Liver (tissue), 9 donors: ENCODE data around the gene GDI1. TPM values are rescaled to one million over a fixed set of nuclear protein-coding genes. Genes with fewer than 3 reads are reported as not detected.

Source experiments
- DNase-seq: peaks from one replicate; pipeline ENCODE4 v3.0.0-alpha.2; 2017; ENCODE audit warnings: low spot score
- H3K27ac ChIP-seq, 2 donors: one replicate each; pipeline ENCODE4 v1.7.0; 2013; ENCODE audit warnings: inconsistent platforms in 2 of 2, low read length in 2 of 2, control low read depth in 1 of 2, low read depth in 1 of 2, mild to moderate bottlenecking in 1 of 2
- H3K27me3 ChIP-seq, 4 donors: one replicate each; pipeline versions ENCODE4 v1.6.1 to v1.7.0; 2013; ENCODE audit warnings: low read length in 3 of 4, inconsistent platforms in 1 of 4, mild to moderate bottlenecking in 1 of 4, moderate library complexity in 1 of 4; ENCODE audit not compliant: control insufficient read depth in 4 of 4, insufficient read depth in 4 of 4
- H3K36me3 ChIP-seq, 4 donors: one replicate each; pipeline versions ENCODE4 v1.6.1 to v1.7.0; 2013; ENCODE audit warnings: low read length in 3 of 4, mild to moderate bottlenecking in 3 of 4, low read depth in 1 of 4, moderate library complexity in 1 of 4; ENCODE audit not compliant: control insufficient read depth in 4 of 4, insufficient read depth in 3 of 4
- H3K4me1 ChIP-seq, 4 donors: one replicate each; pipeline versions ENCODE4 v1.6.1 to v1.7.0; 2013; ENCODE audit warnings: low read length in 3 of 4, mild to moderate bottlenecking in 3 of 4, moderate library complexity in 1 of 4; ENCODE audit not compliant: control insufficient read depth in 4 of 4, insufficient read depth in 4 of 4
- H3K4me3 ChIP-seq, 3 donors: one replicate each; pipeline versions ENCODE4 v1.6.1 to v1.7.0; 2013; ENCODE audit warnings: low read length in 3 of 3, control low read depth in 1 of 3, low read depth in 1 of 3, mild to moderate bottlenecking in 1 of 3
- H3K9ac ChIP-seq, 2 donors: one replicate each; pipeline ENCODE4 v1.7.0; 2013; ENCODE audit warnings: low read length in 2 of 2, mild to moderate bottlenecking in 2 of 2, moderate library complexity in 2 of 2, control low read depth in 1 of 2, low read depth in 1 of 2
- H3K9me3 ChIP-seq, 4 donors: one replicate each; pipeline versions ENCODE4 v1.6.1 to v1.7.0; 2013; ENCODE audit warnings: low read length in 3 of 4; ENCODE audit not compliant: control insufficient read depth in 4 of 4
- EGR1 ChIP-seq, 2 donors: IDR thresholded peaks; 2 replicates each; pipeline ENCODE4 v1.6.1; 2016 to 2018; ENCODE audit warnings: antibody characterized with exemption in 2 of 2, low read depth in 2 of 2
- FOXA1 ChIP-seq: IDR thresholded peaks from 2 replicates; pipeline ENCODE4 v1.6.1; 2016; ENCODE audit warnings: antibody characterized with exemption
- FOXA2 ChIP-seq: IDR thresholded peaks from 2 replicates; pipeline ENCODE4 v1.6.1; 2016; ENCODE audit warnings: antibody characterized with exemption
- GABPA ChIP-seq, 2 donors: IDR thresholded peaks in 1 of 2; conservative IDR thresholded peaks in 1 of 2; 2 replicates each; pipeline ENCODE4 v1.6.1; 2016; ENCODE audit warnings: antibody characterized with exemption in 2 of 2, mild to moderate bottlenecking in 1 of 2, moderate library complexity in 1 of 2
- HNF4A ChIP-seq, 2 donors: conservative IDR thresholded peaks; 2 replicates each; pipeline ENCODE4 v1.6.1; 2016; ENCODE audit warnings: antibody characterized with exemption in 2 of 2, mild to moderate bottlenecking in 2 of 2
- HNF4G ChIP-seq: IDR thresholded peaks from 2 replicates; pipeline ENCODE4 v1.6.1; 2016; ENCODE audit warnings: antibody characterized with exemption
- JUND ChIP-seq, 2 donors: IDR thresholded peaks; 2 replicates each; pipeline ENCODE4 v1.6.1; 2016; ENCODE audit warnings: antibody characterized with exemption in 2 of 2
- NR2F2 ChIP-seq: IDR thresholded peaks from 2 replicates; pipeline ENCODE4 v1.6.1; 2016; ENCODE audit warnings: antibody characterized with exemption
- RXRA ChIP-seq, 2 donors: IDR thresholded peaks; 2 replicates each; pipeline ENCODE4 v1.6.1; 2017 to 2018; ENCODE audit warnings: antibody characterized with exemption in 2 of 2, mild to moderate bottlenecking in 1 of 2
- SP1 ChIP-seq: IDR thresholded peaks from 2 replicates; pipeline ENCODE4 v1.6.1; 2018; ENCODE audit warnings: antibody characterized with exemption, mild to moderate bottlenecking
- TAF1 ChIP-seq: conservative IDR thresholded peaks from 2 replicates; pipeline ENCODE4 v1.6.1; 2016; ENCODE audit warnings: antibody characterized with exemption, mild to moderate bottlenecking
- YY1 ChIP-seq: IDR thresholded peaks from 2 replicates; pipeline ENCODE4 v1.6.1; 2016; ENCODE audit warnings: antibody characterized with exemption, mild to moderate bottlenecking
- WGBS: extraction: QIAGEN DNeasy Blood & Tissue Kit; methylation state at CpG from one replicate; pipeline ENCODE4 v1.1.7; 2013; 5-methylcytosine and 5-hydroxymethylcytosine counted together
- polyA plus RNA-seq, 2 donors: library from polyadenylated mRNA; stranded (reverse) in 1 of 2; unstranded in 1 of 2; fragments of 200-250 nt in 1 of 2; fragments of >200 nt in 1 of 2; fragmentation: Nextera tagmentation in 1 of 2; extraction: Ambion mirVana in 1 of 2; gene quantifications; one replicate each; pipeline versions ENCODE4 v1.2.1 to v1.2.3, GENCODE V29; 2013 to 2015
- total RNA-seq, 2 donors: library from RNA; depleted of rRNA; stranded (reverse); fragments of >200 nt; gene quantifications; one replicate each; pipeline ENCODE4 v1.2.3, GENCODE V29; 2014
- TF ChIP-seq, protein P1 (sequence below): IDR thresholded peaks from 2 replicates; pipeline ENCODE4 v1.6.1; 2016; ENCODE audit warnings: antibody characterized with exemption
- TF ChIP-seq, protein P2 (sequence below): IDR thresholded peaks from 2 replicates; pipeline ENCODE4 v1.6.1; 2016; ENCODE audit warnings: antibody characterized with exemption
- TF ChIP-seq, protein P3 (sequence below): IDR thresholded peaks from 2 replicates; pipeline ENCODE4 v1.6.1; 2016; ENCODE audit warnings: antibody characterized with exemption
- TF ChIP-seq, protein P4 (sequence below): IDR thresholded peaks from 2 replicates; pipeline ENCODE4 v1.6.1; 2016; ENCODE audit warnings: antibody characterized with exemption, mild to moderate bottlenecking
- TF ChIP-seq, protein P5 (sequence below): fragments of 150-350 bp; IDR thresholded peaks from 2 replicates; pipeline ENCODE4 v1.5.1; 2017; ENCODE audit warnings: improper control_type of control experiment, low read depth, low read length; ENCODE audit not compliant: missing input control
- donor health status: healthy.
- donor health status: healthy.
- donor health status: healthy.
- donor health status: healthy.
- donor health status: healthy.

GDI1 gene
- total and polyA plus RNA-seq, 4 donors: 12.8 to 35.6 (median 20.5) TPM

DNA sequence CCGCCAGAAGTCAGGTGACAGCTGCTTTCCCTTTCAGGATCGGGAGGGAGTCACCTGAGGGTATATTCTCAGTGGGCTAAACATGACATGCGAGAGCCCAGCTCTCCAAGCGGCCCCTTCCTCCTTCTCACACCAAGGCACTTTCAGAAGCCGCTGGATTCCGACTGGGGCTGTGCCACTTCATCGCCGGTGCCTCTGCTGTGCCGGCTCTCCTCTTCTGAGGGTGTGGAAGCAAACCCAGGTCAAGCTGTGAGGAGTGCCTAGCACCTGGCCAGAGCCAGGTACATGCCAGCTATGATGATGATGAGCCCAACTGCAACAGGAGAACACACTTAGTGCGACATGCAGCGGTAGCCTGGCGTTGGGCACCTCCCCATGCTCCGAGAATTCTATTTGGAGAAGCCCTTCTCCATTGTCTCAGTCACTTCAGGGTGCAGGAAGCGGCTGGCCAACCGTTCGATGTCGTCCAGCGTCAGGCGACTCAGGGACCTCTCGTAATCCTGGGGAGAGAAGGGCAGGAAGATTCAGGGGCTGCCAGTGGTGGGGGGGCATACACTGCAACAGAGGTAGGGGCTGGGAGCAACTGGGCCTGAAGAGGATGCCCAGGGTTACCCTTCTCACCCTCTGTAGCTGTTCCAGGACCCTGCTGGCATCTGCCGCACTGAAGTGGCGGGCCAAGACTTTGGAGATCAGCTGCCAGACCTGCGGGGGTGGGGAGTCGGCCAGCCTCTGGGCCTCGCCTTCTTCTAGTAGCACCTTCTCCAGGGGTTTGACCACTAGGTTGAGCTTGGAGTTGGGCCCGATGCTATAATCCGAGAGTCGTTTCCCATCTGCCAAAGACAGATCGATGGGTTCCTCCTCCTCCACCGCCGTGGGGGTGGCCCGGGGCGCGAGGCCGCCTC lies 48.4 kb downstream of the GDI1 start:
- Histone ChIP-seq H3K4me3 (peak overlapping the region; percentile 59 to 86 (median 78)), H3K27me3 (no peaks in the 10 kb centered on the region), H3K4me1 (peaks cover 9 to 36% (median 20%) of the 10 kb centered on the region in 4 donors), H3K9me3 (no peaks in the 10 kb centered on the region), H3K9ac (peak overlapping the region in 1 of 2 donors; percentile 20), H3K27ac (peak overlapping the region; percentile 67 to 73), H3K36me3 (peaks cover 0 to 6% (median 2%) of the 10 kb centered on the region in 4 donors)
- no peak for TF ChIP-seq NR2F2
- no peak for TF ChIP-seq RXRA (IDR thresholded peaks at IDR 0.05)
- TF ChIP-seq, protein P1, sequence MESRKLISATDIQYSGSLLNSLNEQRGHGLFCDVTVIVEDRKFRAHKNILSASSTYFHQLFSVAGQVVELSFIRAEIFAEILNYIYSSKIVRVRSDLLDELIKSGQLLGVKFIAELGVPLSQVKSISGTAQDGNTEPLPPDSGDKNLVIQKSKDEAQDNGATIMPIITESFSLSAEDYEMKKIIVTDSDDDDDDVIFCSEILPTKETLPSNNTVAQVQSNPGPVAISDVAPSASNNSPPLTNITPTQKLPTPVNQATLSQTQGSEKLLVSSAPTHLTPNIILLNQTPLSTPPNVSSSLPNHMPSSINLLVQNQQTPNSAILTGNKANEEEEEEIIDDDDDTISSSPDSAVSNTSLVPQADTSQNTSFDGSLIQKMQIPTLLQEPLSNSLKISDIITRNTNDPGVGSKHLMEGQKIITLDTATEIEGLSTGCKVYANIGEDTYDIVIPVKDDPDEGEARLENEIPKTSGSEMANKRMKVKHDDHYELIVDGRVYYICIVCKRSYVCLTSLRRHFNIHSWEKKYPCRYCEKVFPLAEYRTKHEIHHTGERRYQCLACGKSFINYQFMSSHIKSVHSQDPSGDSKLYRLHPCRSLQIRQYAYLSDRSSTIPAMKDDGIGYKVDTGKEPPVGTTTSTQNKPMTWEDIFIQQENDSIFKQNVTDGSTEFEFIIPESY: no peak
- no peak for TF ChIP-seq SP1
- TF ChIP-seq, protein P2, sequence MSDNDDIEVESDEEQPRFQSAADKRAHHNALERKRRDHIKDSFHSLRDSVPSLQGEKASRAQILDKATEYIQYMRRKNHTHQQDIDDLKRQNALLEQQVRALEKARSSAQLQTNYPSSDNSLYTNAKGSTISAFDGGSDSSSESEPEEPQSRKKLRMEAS: no peak
- TF ChIP-seq, protein P3, sequence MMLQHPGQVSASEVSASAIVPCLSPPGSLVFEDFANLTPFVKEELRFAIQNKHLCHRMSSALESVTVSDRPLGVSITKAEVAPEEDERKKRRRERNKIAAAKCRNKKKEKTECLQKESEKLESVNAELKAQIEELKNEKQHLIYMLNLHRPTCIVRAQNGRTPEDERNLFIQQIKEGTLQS: no peak
- no peak for TF ChIP-seq JUND (IDR thresholded peaks at IDR 0.05)
- TF ChIP-seq FOXA1: no peak
- TF ChIP-seq, protein P4, sequence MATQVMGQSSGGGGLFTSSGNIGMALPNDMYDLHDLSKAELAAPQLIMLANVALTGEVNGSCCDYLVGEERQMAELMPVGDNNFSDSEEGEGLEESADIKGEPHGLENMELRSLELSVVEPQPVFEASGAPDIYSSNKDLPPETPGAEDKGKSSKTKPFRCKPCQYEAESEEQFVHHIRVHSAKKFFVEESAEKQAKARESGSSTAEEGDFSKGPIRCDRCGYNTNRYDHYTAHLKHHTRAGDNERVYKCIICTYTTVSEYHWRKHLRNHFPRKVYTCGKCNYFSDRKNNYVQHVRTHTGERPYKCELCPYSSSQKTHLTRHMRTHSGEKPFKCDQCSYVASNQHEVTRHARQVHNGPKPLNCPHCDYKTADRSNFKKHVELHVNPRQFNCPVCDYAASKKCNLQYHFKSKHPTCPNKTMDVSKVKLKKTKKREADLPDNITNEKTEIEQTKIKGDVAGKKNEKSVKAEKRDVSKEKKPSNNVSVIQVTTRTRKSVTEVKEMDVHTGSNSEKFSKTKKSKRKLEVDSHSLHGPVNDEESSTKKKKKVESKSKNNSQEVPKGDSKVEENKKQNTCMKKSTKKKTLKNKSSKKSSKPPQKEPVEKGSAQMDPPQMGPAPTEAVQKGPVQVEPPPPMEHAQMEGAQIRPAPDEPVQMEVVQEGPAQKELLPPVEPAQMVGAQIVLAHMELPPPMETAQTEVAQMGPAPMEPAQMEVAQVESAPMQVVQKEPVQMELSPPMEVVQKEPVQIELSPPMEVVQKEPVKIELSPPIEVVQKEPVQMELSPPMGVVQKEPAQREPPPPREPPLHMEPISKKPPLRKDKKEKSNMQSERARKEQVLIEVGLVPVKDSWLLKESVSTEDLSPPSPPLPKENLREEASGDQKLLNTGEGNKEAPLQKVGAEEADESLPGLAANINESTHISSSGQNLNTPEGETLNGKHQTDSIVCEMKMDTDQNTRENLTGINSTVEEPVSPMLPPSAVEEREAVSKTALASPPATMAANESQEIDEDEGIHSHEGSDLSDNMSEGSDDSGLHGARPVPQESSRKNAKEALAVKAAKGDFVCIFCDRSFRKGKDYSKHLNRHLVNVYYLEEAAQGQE: no peak
- TF ChIP-seq TAF1: no peak
- TF ChIP-seq HNF4G: no peak
- TF ChIP-seq HNF4A (conservative IDR thresholded peaks at IDR 0.05): no peak
- no peak for TF ChIP-seq GABPA (IDR thresholded peaks at IDR 0.05 in 1 of 2, conservative IDR thresholded peaks at IDR 0.05 in 1 of 2)
- no peak for DNase-seq
- WGBS: 52% methylated on average over 35 of the region's 35 CpGs

DNA sequence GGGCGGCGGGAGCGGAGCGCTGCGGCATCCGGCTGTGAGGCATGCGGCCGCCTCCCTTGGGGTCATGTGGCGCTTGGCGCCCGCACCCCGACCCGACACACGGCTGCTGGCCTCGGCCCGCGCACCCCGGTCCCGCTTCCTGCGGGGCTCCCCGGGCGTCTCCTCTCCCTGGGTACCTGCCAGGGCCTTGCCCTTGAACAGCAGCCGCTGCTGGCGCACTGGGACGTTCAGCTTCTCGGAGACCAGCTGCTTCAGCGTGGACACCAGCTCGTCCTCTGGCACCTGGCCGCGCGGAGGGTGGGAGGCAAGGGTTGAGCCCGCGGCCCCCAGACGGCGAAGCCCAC lies 49.1 kb downstream of the GDI1 start:
- H3K36me3 ChIP-seq: peaks cover 0 to 6% (median 2%) of the 10 kb centered on the region in 4 donors
- H3K9ac ChIP-seq: peak overlapping the region; percentile 20 to 31
- H3K4me1 ChIP-seq: peaks cover 11 to 36% (median 20%) of the 10 kb centered on the region in 4 donors
- H3K27me3 ChIP-seq: no peaks in the 10 kb centered on the region
- WGBS: 3% methylated on average over 35 of the region's 35 CpGs
- no peak for TF ChIP-seq FOXA2
- TF ChIP-seq, protein P1: no peak
- TF ChIP-seq EGR1 (IDR thresholded peaks at IDR 0.05; ENCODE audit: low read depth in 2 of 2): no peak
- TF ChIP-seq NR2F2: no peak
- no peak for TF ChIP-seq FOXA1
- TF ChIP-seq SP1: no peak
- no peak for TF ChIP-seq HNF4G
- no peak for TF ChIP-seq GABPA (IDR thresholded peaks at IDR 0.05 in 1 of 2, conservative IDR thresholded peaks at IDR 0.05 in 1 of 2)
- TF ChIP-seq YY1: no peak
- no peak for TF ChIP-seq HNF4A (conservative IDR thresholded peaks at IDR 0.05)
- TF ChIP-seq, protein P5, sequence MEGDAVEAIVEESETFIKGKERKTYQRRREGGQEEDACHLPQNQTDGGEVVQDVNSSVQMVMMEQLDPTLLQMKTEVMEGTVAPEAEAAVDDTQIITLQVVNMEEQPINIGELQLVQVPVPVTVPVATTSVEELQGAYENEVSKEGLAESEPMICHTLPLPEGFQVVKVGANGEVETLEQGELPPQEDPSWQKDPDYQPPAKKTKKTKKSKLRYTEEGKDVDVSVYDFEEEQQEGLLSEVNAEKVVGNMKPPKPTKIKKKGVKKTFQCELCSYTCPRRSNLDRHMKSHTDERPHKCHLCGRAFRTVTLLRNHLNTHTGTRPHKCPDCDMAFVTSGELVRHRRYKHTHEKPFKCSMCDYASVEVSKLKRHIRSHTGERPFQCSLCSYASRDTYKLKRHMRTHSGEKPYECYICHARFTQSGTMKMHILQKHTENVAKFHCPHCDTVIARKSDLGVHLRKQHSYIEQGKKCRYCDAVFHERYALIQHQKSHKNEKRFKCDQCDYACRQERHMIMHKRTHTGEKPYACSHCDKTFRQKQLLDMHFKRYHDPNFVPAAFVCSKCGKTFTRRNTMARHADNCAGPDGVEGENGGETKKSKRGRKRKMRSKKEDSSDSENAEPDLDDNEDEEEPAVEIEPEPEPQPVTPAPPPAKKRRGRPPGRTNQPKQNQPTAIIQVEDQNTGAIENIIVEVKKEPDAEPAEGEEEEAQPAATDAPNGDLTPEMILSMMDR: no peak
- TF ChIP-seq, protein P2: no peak
- TF ChIP-seq JUND (IDR thresholded peaks at IDR 0.05): no peak
- no peak for TF ChIP-seq RXRA (IDR thresholded peaks at IDR 0.05)
- no peak for TF ChIP-seq TAF1
- H3K9me3 ChIP-seq: no peaks in the 10 kb centered on the region
- H3K4me3 ChIP-seq: peak overlapping the region; percentile 59 to 86 (median 78)
- DNase-seq: no peak
- peak overlapping the region; percentile 67 to 73 for H3K27ac ChIP-seq
